ENCODE results near the gene DYSF.

- TF ChIP-seq EZH2phosphoT487 (IDR thresholded peaks at IDR 0.05; ENCODE audit: borderline replicate concordance), result no peak
- TF ChIP-seq CTCF (conservative IDR thresholded peaks at IDR 0.05; ENCODE audit: low read length), result no peak
Measured at GRCh38 chr2:71534826-71535225, 81.5 kb downstream of the DYSF start.
